ENCODE results near the gene EXOC6B. TPM values are rescaled to one million over a fixed set of nuclear protein-coding genes. Genes with fewer than 3 reads are reported as not detected.

EXOC6B gene
- total and polyA plus RNA-seq, 10 of the 15 experiments (the other 5 are each of a cell fraction or from before 2014, with no cell fraction given): 0.23 to 2.2 (median 1.2) TPM

DNA sequence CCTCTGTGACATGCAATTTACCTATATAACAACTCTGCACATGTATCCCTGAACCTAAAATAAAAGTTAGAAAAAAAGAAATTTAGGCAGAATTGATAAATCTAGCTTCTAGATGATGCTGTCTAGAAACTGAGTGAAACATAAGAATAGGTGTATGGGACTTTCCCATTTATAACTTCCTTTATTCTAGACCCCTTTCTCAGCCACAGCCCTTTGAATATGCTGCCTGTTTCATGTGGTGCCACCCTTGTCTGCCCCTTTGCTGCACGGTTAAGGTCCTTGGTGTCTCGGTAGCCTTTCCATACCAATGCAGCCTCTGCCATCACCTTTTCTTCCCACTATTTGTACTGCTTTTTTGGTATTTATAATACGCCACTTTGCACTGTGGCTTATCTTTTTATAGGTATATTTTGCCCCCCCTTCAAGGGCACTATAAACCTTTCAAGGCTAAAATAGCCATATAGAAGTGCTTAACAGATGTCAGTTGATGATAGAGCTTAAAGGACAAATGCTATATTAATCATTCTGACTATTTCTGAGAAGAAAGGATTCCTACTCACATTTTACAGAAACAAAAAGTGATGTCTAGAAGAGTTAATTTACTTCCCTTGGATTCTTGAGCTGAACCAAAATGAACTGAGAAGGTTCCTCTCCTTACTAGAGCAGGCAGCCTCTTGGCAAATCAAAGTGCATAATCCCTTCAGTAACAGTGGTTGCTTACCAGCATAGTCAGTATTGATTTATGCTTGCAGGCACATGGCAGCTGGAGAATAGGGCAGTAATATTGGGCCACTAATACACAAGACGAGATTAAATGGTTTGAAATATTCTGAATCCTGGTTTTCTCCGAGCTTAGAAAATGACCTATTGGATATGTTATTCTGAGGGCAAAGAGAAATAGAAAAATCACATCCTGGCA lies 590.1 kb downstream of the EXOC6B start:
- no peaks in the 10 kb centered on the region for H3K79me2 ChIP-seq (ENCODE audit: control insufficient read depth, insufficient read depth, low read length)
- SMC1A ChIA-PET (ENCODE audit: uncharacterized antibody, unreplicated experiment): interaction anchor here (1.2 kb wide), 1 partner anchor 24 kb away, joined by 4 read pairs; no protein-coding TSS in a partner anchor
- intact Hi-C loops (cut with micrococcal nuclease; ENCODE audit: unreplicated experiment) (no loop called here), in situ Hi-C loops (cut with MboI) (no loop called here)
- FAIRE-seq: no peak
- H3K36me3 ChIP-seq (ENCODE audit: control insufficient read depth in 2 of 2, insufficient read depth in 2 of 2, low read length in 1 of 2): no peaks in the 10 kb centered on the region
- no peak overlapping the region for H3K27ac ChIP-seq (ENCODE audit: control insufficient read depth, insufficient read depth)
- H3K4me1 ChIP-seq (ENCODE audit: control insufficient read depth, insufficient read depth, low read length): no peaks in the 10 kb centered on the region
- no peaks in the 10 kb centered on the region for H4K20me1 ChIP-seq (ENCODE audit: control insufficient read depth, insufficient read depth)
- H2AFZ ChIP-seq (ENCODE audit: control insufficient read depth, low read depth, low read length): no peak overlapping the region
- no peak overlapping the region for H3K9ac ChIP-seq (ENCODE audit: control insufficient read depth, insufficient read depth, low read length)
- H3K4me2 ChIP-seq (ENCODE audit: control insufficient read depth, insufficient read depth): no peak overlapping the region
- RAD21 ChIA-PET (ENCODE audit: unreplicated experiment): no interaction called here
- H3K27me3 ChIP-seq (replicated peaks in 1 of 2; ENCODE audit: control insufficient read depth in 2 of 2, insufficient read depth in 2 of 2, low read length in 1 of 2): no peaks in the 10 kb centered on the region
- no peaks in the 10 kb centered on the region for H3K9me3 ChIP-seq (replicated peaks; ENCODE audit: control insufficient read depth, insufficient read depth, low read length)
- POLR2A ChIA-PET: no interaction called here
- H3K4me3 ChIP-seq: no peak overlapping the region; the same call in 1 of the 2 replicates
- no peak for DNase-seq (ENCODE audit: low read depth, low spot score)
- BruUV-seq (replicated peaks): no TSS peak
- 20% methylated on average over 5 of the region's 5 CpGs for WGBS (ENCODE audit: insufficient coverage, insufficient replicate concordance, low lambda C conversion rate, missing lambda C conversion rate)
- ATAC-seq: no peak
- no peak for TF ChIP-seq ETV6 (conservative IDR thresholded peaks at IDR 0.05 in 1 of 2, IDR thresholded peaks at IDR 0.05 in 1 of 2; ENCODE audit: borderline replicate concordance in 1 of 2, low read depth in 1 of 2)
- TF ChIP-seq, protein P1, sequence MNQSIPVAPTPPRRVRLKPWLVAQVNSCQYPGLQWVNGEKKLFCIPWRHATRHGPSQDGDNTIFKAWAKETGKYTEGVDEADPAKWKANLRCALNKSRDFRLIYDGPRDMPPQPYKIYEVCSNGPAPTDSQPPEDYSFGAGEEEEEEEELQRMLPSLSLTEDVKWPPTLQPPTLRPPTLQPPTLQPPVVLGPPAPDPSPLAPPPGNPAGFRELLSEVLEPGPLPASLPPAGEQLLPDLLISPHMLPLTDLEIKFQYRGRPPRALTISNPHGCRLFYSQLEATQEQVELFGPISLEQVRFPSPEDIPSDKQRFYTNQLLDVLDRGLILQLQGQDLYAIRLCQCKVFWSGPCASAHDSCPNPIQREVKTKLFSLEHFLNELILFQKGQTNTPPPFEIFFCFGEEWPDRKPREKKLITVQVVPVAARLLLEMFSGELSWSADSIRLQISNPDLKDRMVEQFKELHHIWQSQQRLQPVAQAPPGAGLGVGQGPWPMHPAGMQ (IDR thresholded peaks at IDR 0.05; ENCODE audit: borderline replicate concordance): no peak
- no peak for TF ChIP-seq POLR2AphosphoS2 (IDR thresholded peaks at IDR 0.05; ENCODE audit: low read depth, low read length)
- no peak for TF ChIP-seq CHD1 (IDR thresholded peaks at IDR 0.05; ENCODE audit: low read depth, low read length)
- no peak for TF ChIP-seq RELA (IDR thresholded peaks at IDR 0.05; ENCODE audit: borderline replicate concordance, partially characterized antibody)
- CTCF ChIA-PET: interaction anchor here (1.0 kb wide), 1 partner anchor 12 kb away, joined by 3 read pairs; no protein-coding TSS in a partner anchor

Measured in GM12878 (cell line).